Skeletal muscle tissue (tissue), 4 donors: ENCODE results near the gene ARHGEF9. TPM values are rescaled to one million over a fixed set of nuclear protein-coding genes. Genes with fewer than 3 reads are reported as not detected.

Experiments
- H3K27ac ChIP-seq: one replicate; pipeline ENCODE4 v1.7.0; 2013; ENCODE audit warnings: mild to moderate bottlenecking, low read depth, low read length, inconsistent platforms
- H3K27me3 ChIP-seq, 3 donors: one replicate each; pipeline ENCODE4 v1.7.0; 2013; ENCODE audit warnings: low read length in 3 of 3; ENCODE audit not compliant: control insufficient read depth in 3 of 3, insufficient read depth in 3 of 3
- H3K36me3 ChIP-seq, 3 donors: one replicate each; pipeline ENCODE4 v1.7.0; 2013; ENCODE audit warnings: low read length in 3 of 3; ENCODE audit not compliant: control insufficient read depth in 3 of 3, insufficient read depth in 3 of 3
- H3K4me1 ChIP-seq, 3 donors: one replicate each; pipeline ENCODE4 v1.7.0; 2013; ENCODE audit warnings: low read length in 3 of 3, mild to moderate bottlenecking in 3 of 3; ENCODE audit not compliant: control insufficient read depth in 3 of 3, insufficient read depth in 3 of 3
- H3K4me3 ChIP-seq, 3 donors: one replicate each; pipeline ENCODE4 v1.7.0; 2013; ENCODE audit warnings: low read length in 3 of 3
- H3K9ac ChIP-seq, 3 donors: one replicate each; pipeline ENCODE4 v1.7.0; 2013; ENCODE audit warnings: low read length in 3 of 3, mild to moderate bottlenecking in 3 of 3, moderate library complexity in 2 of 3, low read depth in 1 of 3
- H3K9me3 ChIP-seq, 3 donors: one replicate each; pipeline ENCODE4 v1.7.0; 2013; ENCODE audit warnings: low read length in 3 of 3; ENCODE audit not compliant: control insufficient read depth in 3 of 3
- total RNA-seq: library from RNA; depleted of rRNA; stranded (reverse); fragments of >200 nt; gene quantifications from one replicate; pipeline ENCODE4 v1.2.3, GENCODE V29; 2014
- donor health status: Osteomylitis.

ARHGEF9 gene
- total RNA-seq, 1 donor from 2014 or later, result 16.2 TPM

DNA sequence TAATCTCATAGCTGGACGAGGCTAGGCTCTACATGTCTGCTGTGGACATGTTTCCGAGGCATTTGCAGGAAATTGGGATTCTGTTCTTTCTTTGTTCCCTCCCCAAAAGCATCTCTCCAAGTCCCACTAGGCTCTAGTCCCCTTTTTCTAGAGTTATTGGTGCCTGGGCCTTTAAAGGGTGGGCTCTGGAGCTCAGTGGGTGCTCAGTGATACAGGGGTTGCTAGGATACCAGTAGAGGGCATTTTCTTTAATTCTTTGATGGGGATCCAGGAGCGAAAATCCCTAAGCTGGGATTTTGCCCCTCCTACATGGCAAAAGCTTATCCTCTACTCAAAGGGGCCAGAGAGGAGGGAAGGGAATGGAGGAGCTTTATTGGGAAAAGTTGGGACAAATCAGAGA, 34.2 kb downstream of the ARHGEF9 start:
- H3K4me1 ChIP-seq, result peaks cover 8 to 15% (median 10%) of the 10 kb centered on the region in 3 donors
- no peak overlapping the region for H3K27ac ChIP-seq
- no peaks in the 10 kb centered on the region for H3K36me3 ChIP-seq
- no peak overlapping the region for H3K4me3 ChIP-seq
- H3K27me3 ChIP-seq, result no peaks in the 10 kb centered on the region
- no peaks in the 10 kb centered on the region for H3K9me3 ChIP-seq
- no peak overlapping the region for H3K9ac ChIP-seq

DNA sequence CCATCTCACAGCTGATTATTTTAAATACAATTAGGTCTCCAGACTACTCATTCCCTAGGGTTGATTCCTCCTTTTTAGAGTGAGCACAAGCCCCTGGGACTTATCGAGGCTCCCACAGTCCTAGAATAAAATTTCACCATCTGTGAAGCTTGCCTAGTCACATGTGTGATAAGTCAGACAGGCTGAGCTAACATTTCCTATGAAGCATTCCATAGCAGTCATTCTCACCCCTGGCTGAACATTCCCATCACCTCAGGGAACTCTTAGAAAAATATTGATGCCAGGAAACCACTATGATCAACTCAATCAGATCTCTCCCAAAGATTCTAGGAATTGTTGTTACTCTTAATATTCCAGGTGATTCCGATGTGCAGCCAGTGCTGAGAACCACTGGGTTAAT, 37.7 kb downstream of the ARHGEF9 start:
- Histone ChIP-seq H3K9ac (no peak overlapping the region), H3K27ac (no peak overlapping the region), H3K4me3 (no peak overlapping the region), H3K4me1 (peaks cover 2 to 10% (median 3%) of the 10 kb centered on the region in 3 donors), H3K9me3 (no peaks in the 10 kb centered on the region), H3K36me3 (no peaks in the 10 kb centered on the region), H3K27me3 (no peaks in the 10 kb centered on the region)

DNA sequence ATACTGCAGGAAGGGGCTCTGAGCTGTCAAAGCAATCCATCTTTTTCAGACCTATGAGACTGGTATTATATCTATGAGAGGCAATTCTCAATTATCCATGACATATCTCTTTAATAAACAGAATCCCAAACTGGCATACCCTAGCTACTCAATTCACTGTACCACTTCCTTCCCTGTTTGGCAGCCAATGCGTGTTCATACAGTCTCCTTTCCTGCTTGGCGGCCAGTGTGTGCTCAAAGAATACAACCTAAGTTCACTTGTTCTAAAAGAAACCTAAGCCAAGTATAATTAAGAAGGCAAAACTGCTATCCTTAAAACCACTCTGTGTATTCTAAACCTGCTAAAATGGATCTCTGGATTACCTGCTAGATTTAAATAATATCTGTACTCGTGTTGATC, 38.3 kb downstream of the ARHGEF9 start:
- peaks cover 2 to 10% (median 9%) of the 10 kb centered on the region in 3 donors for H3K4me1 ChIP-seq
- H3K27me3 ChIP-seq, result no peaks in the 10 kb centered on the region
- H3K4me3 ChIP-seq, result no peak overlapping the region
- H3K36me3 ChIP-seq, result no peaks in the 10 kb centered on the region
- H3K9ac ChIP-seq, result no peak overlapping the region
- no peak overlapping the region for H3K27ac ChIP-seq
- H3K9me3 ChIP-seq, result no peaks in the 10 kb centered on the region

DNA sequence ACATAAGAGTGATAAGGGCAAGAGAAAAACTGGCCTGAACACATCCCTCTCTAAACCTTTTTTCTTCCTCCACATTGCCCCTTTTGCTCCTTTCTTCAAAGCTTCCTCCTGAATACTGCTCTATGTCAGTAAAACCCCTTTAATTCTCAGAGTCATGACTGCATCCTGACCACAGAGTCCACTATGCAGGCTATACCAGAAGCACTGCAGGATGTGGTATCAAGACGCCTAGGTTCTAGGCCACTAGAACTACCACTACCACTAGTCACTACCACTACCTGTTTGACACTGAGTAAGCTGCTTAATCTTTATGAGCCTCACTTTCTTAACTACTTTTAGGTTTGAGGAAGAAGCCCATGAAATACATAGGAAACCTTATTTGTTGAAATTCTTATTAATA, 38.7 kb downstream of the ARHGEF9 start:
- no peaks in the 10 kb centered on the region for H3K9me3 ChIP-seq
- H3K27me3 ChIP-seq, result no peaks in the 10 kb centered on the region
- peaks cover 4 to 13% (median 10%) of the 10 kb centered on the region in 3 donors for H3K4me1 ChIP-seq
- no peak overlapping the region for H3K4me3 ChIP-seq
- H3K36me3 ChIP-seq, result no peaks in the 10 kb centered on the region
- no peak overlapping the region for H3K27ac ChIP-seq
- H3K9ac ChIP-seq, result no peak overlapping the region

DNA sequence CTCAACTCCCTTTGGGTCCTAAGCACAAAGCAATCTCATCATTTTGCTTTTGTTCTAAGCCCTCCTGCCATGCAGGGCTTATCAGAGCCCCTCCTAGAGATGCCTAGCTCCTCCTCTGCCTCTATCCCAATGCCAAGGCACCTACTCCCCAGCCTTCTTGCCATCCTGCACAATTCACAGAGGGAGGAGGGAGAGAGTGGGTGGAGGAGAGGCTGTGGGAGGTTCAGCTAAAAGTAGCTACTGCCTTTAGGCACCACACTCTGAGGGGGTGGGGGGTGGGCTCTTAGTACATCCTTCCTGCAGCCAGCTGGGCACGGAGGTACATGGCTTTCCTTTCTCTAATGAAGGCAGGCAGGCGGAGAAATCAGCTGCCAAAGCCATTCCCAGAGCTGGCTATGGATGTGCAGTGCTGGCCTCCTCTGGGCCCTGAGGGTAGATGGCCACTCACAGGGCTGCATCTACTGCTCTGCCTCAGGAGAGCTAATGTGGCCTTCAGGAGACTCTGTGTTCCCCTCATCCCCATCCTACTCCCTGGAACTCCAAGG, 40.1 kb downstream of the ARHGEF9 start:
- H3K9me3 ChIP-seq, result no peaks in the 10 kb centered on the region
- no peaks in the 10 kb centered on the region for H3K27me3 ChIP-seq
- no peaks in the 10 kb centered on the region for H3K36me3 ChIP-seq
- H3K9ac ChIP-seq, result no peak overlapping the region
- no peak overlapping the region for H3K27ac ChIP-seq
- H3K4me1 ChIP-seq, result peaks cover 12 to 19% (median 16%) of the 10 kb centered on the region in 3 donors
- H3K4me3 ChIP-seq, result no peak overlapping the region

DNA sequence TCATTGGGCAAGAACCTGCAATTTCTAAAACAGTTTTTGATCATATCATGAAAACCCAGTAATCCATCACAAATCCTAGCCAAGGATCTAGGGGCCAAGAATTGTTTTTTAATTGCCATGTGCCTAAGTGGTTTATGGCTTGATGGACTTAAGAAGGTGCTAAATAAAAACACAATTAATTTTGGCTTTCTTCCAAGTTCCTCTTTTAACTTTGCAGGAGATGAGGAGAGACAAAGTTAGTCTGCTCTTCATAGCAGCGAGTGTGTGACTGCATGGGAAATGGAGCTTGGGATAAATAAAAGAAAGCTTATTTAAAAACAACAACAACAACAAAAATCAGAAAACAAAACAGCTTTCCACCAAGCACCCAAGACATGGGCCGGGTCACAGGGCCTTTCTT, 41.4 kb downstream of the ARHGEF9 start:
- H3K4me3 ChIP-seq, result no peak overlapping the region
- H3K9me3 ChIP-seq, result no peaks in the 10 kb centered on the region
- no peaks in the 10 kb centered on the region for H3K36me3 ChIP-seq
- no peak overlapping the region for H3K27ac ChIP-seq
- no peaks in the 10 kb centered on the region for H3K27me3 ChIP-seq
- H3K9ac ChIP-seq, result no peak overlapping the region
- peaks cover 12 to 19% (median 16%) of the 10 kb centered on the region in 3 donors for H3K4me1 ChIP-seq

DNA sequence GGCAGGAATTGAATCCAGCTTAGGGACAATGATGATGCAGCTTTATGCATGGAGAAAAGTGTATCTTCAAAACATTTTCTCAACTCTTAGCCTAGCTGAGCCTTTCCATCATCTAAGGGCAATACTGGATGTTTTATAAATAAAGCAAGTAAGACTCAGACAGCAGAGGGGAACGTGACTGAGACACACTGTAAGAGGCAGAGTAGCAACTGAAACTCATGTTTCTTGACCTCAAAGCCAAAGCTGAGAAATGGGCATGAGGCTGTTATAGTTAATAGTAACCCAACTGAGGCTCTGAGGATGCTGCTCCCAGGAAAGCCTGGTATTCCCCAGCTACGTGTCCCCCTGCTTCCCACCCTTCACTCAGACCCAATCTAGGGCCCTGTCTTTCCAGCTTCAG, 44.6 kb downstream of the ARHGEF9 start:
- Histone ChIP-seq H3K4me1 (peaks cover 12 to 26% (median 17%) of the 10 kb centered on the region in 3 donors), H3K9ac (no peak overlapping the region), H3K27ac (no peak overlapping the region), H3K36me3 (no peaks in the 10 kb centered on the region), H3K27me3 (no peaks in the 10 kb centered on the region), H3K4me3 (no peak overlapping the region), H3K9me3 (no peaks in the 10 kb centered on the region)

DNA sequence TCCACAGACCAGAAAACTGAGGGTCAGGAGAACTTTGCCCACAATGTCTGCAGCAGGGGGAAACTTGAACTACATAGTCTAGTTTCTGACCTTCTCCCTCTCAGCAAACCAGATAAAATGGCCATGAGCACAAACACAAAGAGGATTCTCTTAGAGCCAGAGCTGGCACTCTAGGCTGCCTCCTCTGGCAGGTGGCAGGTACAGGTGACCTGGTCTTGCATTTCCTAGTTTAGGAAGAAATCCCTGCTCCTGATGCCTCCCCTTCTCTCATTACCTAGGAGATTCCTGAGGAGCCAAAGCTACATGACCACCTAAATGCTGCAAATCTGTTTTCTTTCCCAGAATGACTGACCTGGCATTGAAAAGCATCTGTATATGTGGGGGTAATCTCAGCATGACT, 45.1 kb downstream of the ARHGEF9 start:
- H3K9me3 ChIP-seq, result no peaks in the 10 kb centered on the region
- H3K36me3 ChIP-seq, result no peaks in the 10 kb centered on the region
- H3K27me3 ChIP-seq, result no peaks in the 10 kb centered on the region

DNA sequence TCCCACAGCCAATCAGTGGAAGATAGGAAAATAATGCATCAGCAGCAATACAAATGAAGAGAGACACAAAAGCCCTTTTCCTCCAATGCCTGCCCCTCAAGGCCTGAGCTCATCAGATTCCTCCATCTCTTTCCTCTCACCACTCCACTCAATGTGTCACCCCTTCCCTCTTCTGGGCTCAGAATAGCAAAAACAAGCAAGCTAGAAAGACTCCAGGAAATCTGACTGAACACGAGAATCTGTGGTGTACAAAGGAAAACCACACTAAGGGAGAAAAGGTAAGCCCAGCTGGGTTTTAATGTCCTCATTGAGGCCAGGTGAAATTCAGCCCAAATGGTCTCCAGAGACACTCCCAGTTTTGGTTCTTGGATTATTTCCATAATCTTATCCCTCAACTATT, 46.3 kb downstream of the ARHGEF9 start:
- Histone ChIP-seq H3K9ac (no peak overlapping the region), H3K9me3 (no peaks in the 10 kb centered on the region), H3K36me3 (no peaks in the 10 kb centered on the region), H3K4me1 (peaks cover 12 to 26% (median 17%) of the 10 kb centered on the region in 3 donors), H3K4me3 (no peak overlapping the region), H3K27ac (no peak overlapping the region), H3K27me3 (no peaks in the 10 kb centered on the region)

More for the DNA sequence above, 45.1 kb downstream of the ARHGEF9 start:
- no peak overlapping the region for H3K9ac ChIP-seq
- H3K27ac ChIP-seq, result no peak overlapping the region
- no peak overlapping the region for H3K4me3 ChIP-seq
- peaks cover 12 to 26% (median 17%) of the 10 kb centered on the region in 3 donors for H3K4me1 ChIP-seq

DNA sequence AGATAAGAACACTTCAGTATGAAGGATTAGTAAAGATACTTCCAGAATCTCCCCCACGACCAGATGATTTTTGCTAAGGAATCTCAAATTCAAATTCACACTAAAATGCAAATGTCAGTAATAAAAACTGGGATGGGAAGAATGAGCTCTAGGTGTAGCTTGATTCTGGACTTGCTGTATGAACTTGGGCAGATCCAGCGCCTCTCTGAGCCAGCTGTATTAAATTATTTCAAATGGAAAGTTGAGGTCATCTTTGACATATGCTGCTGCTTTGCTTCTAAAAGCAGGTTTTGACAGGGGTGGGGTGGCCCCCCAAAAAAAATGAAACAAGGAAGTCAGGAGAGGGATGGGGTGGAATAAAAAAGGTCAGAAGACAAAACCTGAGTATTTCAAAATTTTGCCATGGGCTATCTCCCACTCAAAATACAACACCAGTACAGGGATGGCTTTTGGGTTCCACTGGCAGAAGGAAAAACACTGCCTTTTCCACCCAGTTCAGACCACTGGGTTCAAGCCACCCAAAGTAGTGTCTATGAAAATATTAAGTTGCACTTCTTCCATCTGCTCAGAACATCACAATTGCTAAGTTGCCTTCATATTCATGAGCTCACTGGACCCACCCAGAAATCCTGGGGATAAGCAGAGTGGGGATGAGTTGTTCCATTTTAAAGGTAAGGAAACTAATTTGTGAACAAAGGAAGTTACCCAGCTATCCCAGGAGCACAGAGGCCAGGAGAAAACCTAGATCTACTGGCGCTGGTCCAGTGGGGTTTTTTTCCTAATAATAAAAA, 47.7 kb downstream of the ARHGEF9 start:
- H3K27ac ChIP-seq, result no peak overlapping the region
- H3K9ac ChIP-seq, result no peak overlapping the region
- no peaks in the 10 kb centered on the region for H3K36me3 ChIP-seq

More for the DNA sequence above, 47.7 kb downstream of the ARHGEF9 start:
- Histone ChIP-seq H3K4me1 (peaks cover 12 to 26% (median 19%) of the 10 kb centered on the region in 3 donors), H3K27me3 (no peaks in the 10 kb centered on the region), H3K4me3 (no peak overlapping the region), H3K9me3 (no peaks in the 10 kb centered on the region)
